Naive B cell (primary cell): ENCODE measurements around the gene GNG8. TPM values are rescaled to one million over a fixed set of nuclear protein-coding genes. Genes with fewer than 3 reads are reported as not detected.
"Not testable (repeated sequence)": the region's sequence is repeated elsewhere in the genome, so short reads cannot be mapped to it uniquely, and the experiment has no call there.

Experiments used
- ATAC-seq, 2 donors: fragments of 150-1000 bp; cut with Tn5 transposase; 2 replicates each; pipeline ENCODE4 v1.10.0; 2021; ENCODE audit warnings: low read depth in 2 of 2, mild to moderate bottlenecking in 2 of 2, moderate library complexity in 2 of 2
- DNase-seq: peaks from one replicate; pipeline ENCODE4 v3.0.0; 2022
- H3K27ac Mint-ChIP-seq, 6 donors: one replicate each; pipeline ENCODE4 v1.8.0; 2020 to 2022; ENCODE audit warnings: mild to moderate bottlenecking in 6 of 6, mixed read lengths in 6 of 6, moderate library complexity in 5 of 6, inconsistent platforms in 2 of 6
- H3K27me3 Mint-ChIP-seq, 3 donors: one replicate each; pipeline ENCODE4 v1.8.0; 2021 to 2022; ENCODE audit warnings: mixed read lengths in 3 of 3, mild to moderate bottlenecking in 1 of 3
- H3K36me3 Mint-ChIP-seq, 2 donors: one replicate each; pipeline ENCODE4 v1.8.0; 2020 to 2022; ENCODE audit warnings: mixed read lengths in 2 of 2, inconsistent platforms in 1 of 2, mild to moderate bottlenecking in 1 of 2
- H3K4me1 Mint-ChIP-seq, 3 donors: one replicate each; pipeline ENCODE4 v1.8.0; 2020 to 2022; ENCODE audit warnings: mixed read lengths in 3 of 3, inconsistent platforms in 1 of 3, mild to moderate bottlenecking in 1 of 3, moderate library complexity in 1 of 3
- H3K4me3 Mint-ChIP-seq, 8 donors: one replicate each; pipeline ENCODE4 v1.8.0; 2020 to 2022; ENCODE audit warnings: mild to moderate bottlenecking in 8 of 8, mixed read lengths in 8 of 8, moderate library complexity in 8 of 8, inconsistent platforms in 2 of 8
- H3K9me3 Mint-ChIP-seq, 7 donors: one replicate each; pipeline ENCODE4 v1.8.0; 2020 to 2022; ENCODE audit warnings: mixed read lengths in 7 of 7, mild to moderate bottlenecking in 5 of 7, inconsistent platforms in 2 of 7, moderate library complexity in 1 of 7
- polyA plus RNA-seq, 6 donors: library from polyadenylated mRNA; unstranded; fragments of 300-500 nt; fragmentation: Illumina TruSeq; gene quantifications; one replicate each; pipeline ENCODE4 v1.2.3, GENCODE V29; 2021; ENCODE audit warnings: low read depth in 6 of 6

Gene GNG8
- polyA plus RNA-seq, 6 donors from 2014 or later, result 14.1 to 16.1 TPM; not detected in 4

DNA sequence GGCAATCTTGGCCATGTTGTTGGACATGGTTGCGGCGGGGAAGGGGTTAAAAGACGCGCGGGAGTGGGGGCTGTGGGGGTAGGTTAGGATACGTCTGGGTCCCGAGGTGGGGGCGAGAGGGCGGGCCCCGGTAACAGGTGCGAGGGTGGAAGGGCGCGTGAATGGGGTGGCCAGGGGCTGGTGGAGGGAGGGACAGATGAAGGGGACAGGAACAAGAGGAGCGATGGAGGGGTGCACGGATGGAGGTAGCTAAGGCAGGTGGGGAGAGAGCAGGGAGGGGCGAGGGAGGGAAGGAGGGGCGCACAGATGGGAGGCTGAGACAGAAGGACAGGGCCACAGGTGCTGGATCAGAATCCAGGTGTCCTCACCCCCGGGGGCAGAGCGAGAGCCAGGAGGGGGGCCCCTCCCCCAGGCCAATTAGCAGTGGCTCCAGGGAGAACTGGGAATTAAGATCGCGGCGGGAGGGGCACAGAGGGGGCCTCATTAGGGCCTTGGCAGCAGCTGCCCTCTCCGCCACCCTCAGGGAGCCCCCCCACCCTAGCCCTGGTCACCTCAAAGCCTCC lies 1.3 kb downstream of the GNG8 start:
- peaks cover 0 to 1% (median 0%) of the 10 kb centered on the region in 7 donors for H3K9me3 Mint-ChIP-seq
- peaks cover 4 to 37% (median 19%) of the 10 kb centered on the region in 3 donors for H3K4me1 Mint-ChIP-seq
- H3K27ac Mint-ChIP-seq, result peak overlapping the region in 5 of 6 donors; percentile 24 to 100 (median 81)
- H3K4me3 Mint-ChIP-seq, result peak overlapping the region in 7 of 8 donors; percentile 32 to 94 (median 73)
- DNase-seq, result peak; percentile 15
- no peaks in the 10 kb centered on the region for H3K27me3 Mint-ChIP-seq
- no peak for ATAC-seq
- H3K36me3 Mint-ChIP-seq, result no peaks in the 10 kb centered on the region

DNA sequence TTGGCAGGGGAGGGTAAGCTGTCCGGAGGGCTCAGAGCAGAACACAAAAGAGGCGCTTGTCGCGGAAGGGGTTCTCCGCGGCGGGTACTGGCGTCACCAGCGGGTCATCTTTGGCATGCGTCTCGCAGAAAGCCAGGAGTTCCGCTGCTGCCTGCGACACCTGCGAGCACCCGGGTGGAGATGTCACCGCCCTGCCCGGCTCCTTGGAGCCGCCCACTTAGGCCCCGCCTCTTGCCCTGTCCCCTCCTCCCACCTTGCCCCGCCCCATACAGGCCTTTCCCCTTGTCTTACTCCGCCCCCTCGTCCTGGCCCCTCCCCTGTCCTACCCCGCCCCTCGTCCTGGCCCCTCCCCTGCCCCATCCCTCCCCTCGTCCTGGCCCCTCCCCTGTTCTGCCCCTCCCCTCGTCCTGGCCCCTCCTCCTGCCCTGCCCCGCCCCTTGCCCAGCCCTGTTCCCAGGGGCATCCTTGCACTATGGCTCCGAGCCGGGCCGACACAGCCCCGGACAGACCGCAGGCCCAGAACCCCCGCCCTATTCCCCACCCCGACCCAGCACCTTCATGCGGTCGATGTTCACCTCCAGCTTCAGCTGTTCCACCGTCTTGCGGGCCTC lies 1.9 kb downstream of the GNG8 start:
- H3K4me1 Mint-ChIP-seq, result peaks cover 6 to 39% (median 20%) of the 10 kb centered on the region in 3 donors
- H3K9me3 Mint-ChIP-seq, result peaks cover 0 to 1% (median 0%) of the 10 kb centered on the region in 7 donors
- H3K27me3 Mint-ChIP-seq, result no peaks in the 10 kb centered on the region

DNA sequence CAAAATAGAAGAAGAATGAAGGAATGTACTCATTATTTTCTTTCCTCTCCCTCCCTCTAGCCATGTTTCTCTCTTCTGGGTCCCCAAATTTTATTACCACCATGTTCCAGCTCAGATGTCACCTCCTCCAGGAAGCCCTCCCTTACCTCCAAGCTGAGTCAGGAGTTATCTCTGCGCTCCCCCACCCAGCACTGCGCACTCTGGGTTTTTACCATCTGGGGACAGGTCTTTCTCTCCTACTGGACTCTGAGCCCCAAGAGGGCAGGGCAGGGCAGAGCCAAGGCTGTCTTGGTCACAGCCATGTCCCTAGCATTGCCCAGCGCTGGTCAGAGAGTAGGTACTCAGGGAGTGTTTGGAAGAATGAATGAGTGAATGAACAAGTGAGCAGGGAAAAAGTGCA lies 2.9 kb downstream of the GNG8 start:
- H3K27me3 Mint-ChIP-seq, result no peaks in the 10 kb centered on the region
- peaks cover 0 to 1% (median 0%) of the 10 kb centered on the region in 7 donors for H3K9me3 Mint-ChIP-seq
- peaks cover 11 to 45% (median 24%) of the 10 kb centered on the region in 3 donors for H3K4me1 Mint-ChIP-seq
- H3K4me3 Mint-ChIP-seq, result peak overlapping the region in 7 of 8 donors; percentile 51 to 94 (median 77)
- peak overlapping the region in 5 of 6 donors; percentile 98 to 100 (median 99) for H3K27ac Mint-ChIP-seq
- ATAC-seq (no peak), DNase-seq (no peak)
- no peaks in the 10 kb centered on the region for H3K36me3 Mint-ChIP-seq

More for the DNA sequence above, 1.9 kb downstream of the GNG8 start:
- ATAC-seq, result peak; percentile 73 to 75
- no peaks in the 10 kb centered on the region for H3K36me3 Mint-ChIP-seq
- H3K4me3 Mint-ChIP-seq, result peak overlapping the region in 7 of 8 donors; percentile 51 to 94 (median 84)
- DNase-seq, result peak; percentile 92
- H3K27ac Mint-ChIP-seq, result peak overlapping the region in 5 of 6 donors; percentile 98 to 100 (median 99)

DNA sequence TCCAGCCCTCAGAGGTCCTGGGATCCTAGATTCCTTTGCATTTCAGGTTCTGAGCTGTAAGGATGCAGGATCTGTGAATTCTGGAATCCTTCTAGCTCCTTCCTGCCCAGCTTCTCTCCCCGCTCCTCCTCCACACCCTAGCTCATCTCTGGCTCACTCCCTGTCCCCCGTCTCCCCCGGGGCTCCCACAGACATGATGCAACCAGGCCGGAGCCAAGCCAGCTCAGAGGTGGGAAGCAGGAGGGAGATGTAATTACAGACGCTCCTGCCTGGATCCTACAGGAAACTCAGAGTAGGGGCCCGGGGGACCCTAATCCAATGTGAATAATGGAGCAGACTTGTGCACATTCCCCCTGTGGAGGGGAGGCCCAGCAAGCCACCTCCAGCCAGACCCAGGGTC lies 4.5 kb downstream of the GNG8 start:
- H3K4me3 Mint-ChIP-seq, result no peak overlapping the region
- ATAC-seq (no peak), DNase-seq (no peak)
- H3K27ac Mint-ChIP-seq, result peak overlapping the region in 4 of 6 donors; percentile 81 to 99 (median 90)
- peaks cover 23 to 49% (median 33%) of the 10 kb centered on the region in 3 donors for H3K4me1 Mint-ChIP-seq
- H3K9me3 Mint-ChIP-seq, result peaks cover 0 to 1% (median 0%) of the 10 kb centered on the region in 7 donors
- no peaks in the 10 kb centered on the region for H3K36me3 Mint-ChIP-seq
- no peaks in the 10 kb centered on the region for H3K27me3 Mint-ChIP-seq

DNA sequence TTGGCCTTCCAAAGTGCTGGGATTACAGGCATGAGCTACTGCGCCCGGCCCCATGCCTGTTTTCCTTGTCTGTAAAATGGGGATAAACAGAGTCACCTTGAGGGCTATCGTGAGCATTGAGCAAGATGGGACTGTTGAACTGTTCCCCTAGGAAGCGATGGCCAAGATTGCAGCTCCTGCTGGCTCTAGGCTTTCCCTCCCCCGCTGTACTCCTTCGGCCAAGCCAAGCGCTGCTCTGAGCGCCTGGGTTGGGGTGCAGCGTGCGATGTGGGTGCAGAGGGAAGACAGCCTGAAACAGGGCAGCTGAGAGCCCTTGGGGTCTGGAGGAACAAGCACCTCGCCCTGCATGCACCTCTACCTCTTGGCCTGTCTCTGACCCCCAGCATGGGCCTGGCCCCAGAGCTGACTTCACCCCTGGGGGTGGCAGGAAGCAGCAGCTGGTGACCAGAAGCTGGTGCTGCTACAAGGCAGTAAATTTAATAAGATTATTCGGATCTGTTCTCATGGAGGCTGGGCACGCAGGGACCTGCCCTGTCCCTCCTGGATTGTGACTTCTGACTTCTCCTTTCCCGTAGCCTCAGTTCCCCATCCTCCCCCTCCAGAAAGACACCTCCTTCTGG lies 5.3 kb downstream of the GNG8 start:
- peaks cover 31 to 54% (median 38%) of the 10 kb centered on the region in 3 donors for H3K4me1 Mint-ChIP-seq
- H3K36me3 Mint-ChIP-seq, result no peaks in the 10 kb centered on the region
- ATAC-seq, result no peak
- peaks cover 0 to 1% (median 0%) of the 10 kb centered on the region in 7 donors for H3K9me3 Mint-ChIP-seq
- peak overlapping the region in 2 of 6 donors; percentile 24 to 93 for H3K27ac Mint-ChIP-seq
- no peak for DNase-seq
- H3K27me3 Mint-ChIP-seq, result no peaks in the 10 kb centered on the region
- H3K4me3 Mint-ChIP-seq, result no peak overlapping the region

DNA sequence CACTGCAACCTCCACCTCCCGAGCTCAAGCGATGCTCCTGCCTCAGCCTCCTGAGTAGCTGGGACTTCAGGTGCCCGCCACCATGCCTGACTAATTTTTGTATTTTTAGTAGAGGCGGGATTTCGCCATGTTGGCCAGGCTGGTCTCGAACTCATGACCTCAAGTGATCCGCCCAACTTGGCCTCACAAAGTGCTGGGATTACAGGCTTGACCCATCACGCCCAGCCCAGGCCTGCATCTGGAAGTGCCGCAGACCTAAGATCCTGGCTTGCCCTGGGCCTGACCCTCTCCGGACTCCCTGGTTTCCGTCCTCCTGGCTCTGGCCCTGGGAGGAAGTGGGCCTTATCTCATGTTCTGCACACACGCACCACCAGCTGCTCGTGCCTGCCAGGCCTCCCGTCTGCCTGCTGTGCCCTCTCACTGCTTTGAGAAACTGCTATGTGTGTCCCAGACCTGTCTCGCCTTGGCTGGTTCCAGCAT lies 6.4 kb downstream of the GNG8 start:
- no peak overlapping the region for H3K4me3 Mint-ChIP-seq
- H3K9me3 Mint-ChIP-seq, result peaks cover 0 to 1% (median 0%) of the 10 kb centered on the region in 7 donors
- H3K27ac Mint-ChIP-seq, result peak overlapping the region in 4 of 6 donors; percentile 73 to 96 (median 90)
- DNase-seq (no peak), ATAC-seq (no peak)
- H3K4me1 Mint-ChIP-seq, result peaks cover 42 to 56% (median 49%) of the 10 kb centered on the region in 3 donors
- H3K27me3 Mint-ChIP-seq, result no peaks in the 10 kb centered on the region
- no peaks in the 10 kb centered on the region for H3K36me3 Mint-ChIP-seq

DNA sequence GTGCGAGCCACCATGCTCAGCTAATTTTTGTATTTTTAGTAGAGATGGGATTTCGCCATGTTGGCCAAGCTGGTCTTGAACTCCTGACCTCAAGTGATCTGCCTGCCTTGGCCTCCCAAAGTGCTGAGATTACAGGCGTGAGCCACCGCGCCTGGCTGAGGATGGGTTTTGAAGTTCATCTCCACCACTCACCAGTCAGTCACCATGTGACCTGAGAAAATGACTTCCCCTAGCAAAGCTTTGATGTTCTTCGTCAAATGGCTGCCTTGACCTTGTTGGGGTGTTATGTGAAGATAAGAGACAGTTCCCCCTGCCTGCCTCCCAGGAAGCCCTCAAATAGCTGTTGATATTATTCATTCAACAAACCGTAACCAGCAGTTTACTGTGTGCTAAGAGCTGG lies 7.0 kb downstream of the GNG8 start:
- not testable (repeated sequence) for H3K27me3 Mint-ChIP-seq, ATAC-seq, H3K36me3 Mint-ChIP-seq, DNase-seq, H3K9me3 Mint-ChIP-seq
- peak overlapping the region in 1 of 8 donors; percentile 37 for H3K4me3 Mint-ChIP-seq
- H3K4me1 Mint-ChIP-seq, result peaks cover 48 to 55% (median 55%) of the 10 kb centered on the region in 3 donors
- peak overlapping the region; percentile 47 to 92 (median 66) for H3K27ac Mint-ChIP-seq

DNA sequence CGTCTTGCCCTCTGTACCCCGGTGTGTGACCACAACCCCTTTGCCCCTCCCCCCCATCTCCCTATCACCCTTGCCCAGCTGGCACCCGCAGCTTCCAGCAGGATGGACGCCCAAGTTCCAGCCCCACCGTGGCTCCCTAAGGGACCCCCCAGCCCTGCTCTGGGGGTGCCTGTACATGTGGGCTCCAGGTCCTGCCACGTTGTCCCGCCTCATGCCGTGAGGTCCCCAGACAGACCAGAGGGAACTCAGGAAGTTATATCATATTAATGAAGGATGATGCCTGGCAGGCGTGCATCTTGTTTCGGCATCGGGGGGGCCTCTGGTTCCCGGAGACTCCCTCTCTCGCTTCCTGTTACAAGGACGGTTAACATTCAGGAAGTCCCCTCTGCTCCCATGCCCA lies 9.6 kb downstream of the GNG8 start:
- Mint-ChIP-seq H3K4me3 (peak overlapping the region in 4 of 8 donors; percentile 15 to 52 (median 22)), H3K4me1 (peaks cover 55 to 60% (median 56%) of the 10 kb centered on the region in 3 donors), H3K27me3 (no peaks in the 10 kb centered on the region)

DNA sequence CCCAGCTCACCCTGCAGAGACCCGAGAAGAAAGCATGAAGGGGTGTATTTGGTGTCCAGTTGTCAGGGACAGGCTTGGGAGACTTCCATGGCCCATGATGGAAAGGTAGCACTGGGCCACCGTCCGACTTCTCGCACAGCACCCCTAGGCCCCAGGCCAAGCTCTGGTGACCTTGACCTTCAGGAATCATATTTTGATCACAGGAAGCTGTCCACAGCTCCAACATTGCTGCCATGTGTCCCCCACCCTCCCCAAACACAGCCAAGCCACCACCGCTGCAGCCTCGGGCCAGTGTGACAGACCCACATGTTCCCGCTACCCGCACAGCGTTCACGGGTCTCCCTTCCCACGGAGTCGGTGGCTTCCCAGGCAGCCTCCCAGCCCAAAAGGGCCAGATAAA lies 10.3 kb downstream of the GNG8 start:
- Mint-ChIP-seq H3K9me3 (peaks cover 0 to 1% (median 0%) of the 10 kb centered on the region in 7 donors), H3K36me3 (no peaks in the 10 kb centered on the region), H3K27me3 (no peaks in the 10 kb centered on the region), H3K27ac (peak overlapping the region; percentile 37 to 90 (median 72)), H3K4me3 (peak overlapping the region in 2 of 8 donors; percentile 6 to 63), H3K4me1 (peaks cover 53 to 66% (median 63%) of the 10 kb centered on the region in 3 donors)
- DNase-seq, result no peak
- no peak for ATAC-seq

More for the DNA sequence above, 9.6 kb downstream of the GNG8 start:
- ATAC-seq (no peak), DNase-seq (no peak)
- no peaks in the 10 kb centered on the region for H3K36me3 Mint-ChIP-seq
- peak overlapping the region in 5 of 6 donors; percentile 41 to 96 (median 81) for H3K27ac Mint-ChIP-seq
- peaks cover 0 to 1% (median 0%) of the 10 kb centered on the region in 7 donors for H3K9me3 Mint-ChIP-seq

DNA sequence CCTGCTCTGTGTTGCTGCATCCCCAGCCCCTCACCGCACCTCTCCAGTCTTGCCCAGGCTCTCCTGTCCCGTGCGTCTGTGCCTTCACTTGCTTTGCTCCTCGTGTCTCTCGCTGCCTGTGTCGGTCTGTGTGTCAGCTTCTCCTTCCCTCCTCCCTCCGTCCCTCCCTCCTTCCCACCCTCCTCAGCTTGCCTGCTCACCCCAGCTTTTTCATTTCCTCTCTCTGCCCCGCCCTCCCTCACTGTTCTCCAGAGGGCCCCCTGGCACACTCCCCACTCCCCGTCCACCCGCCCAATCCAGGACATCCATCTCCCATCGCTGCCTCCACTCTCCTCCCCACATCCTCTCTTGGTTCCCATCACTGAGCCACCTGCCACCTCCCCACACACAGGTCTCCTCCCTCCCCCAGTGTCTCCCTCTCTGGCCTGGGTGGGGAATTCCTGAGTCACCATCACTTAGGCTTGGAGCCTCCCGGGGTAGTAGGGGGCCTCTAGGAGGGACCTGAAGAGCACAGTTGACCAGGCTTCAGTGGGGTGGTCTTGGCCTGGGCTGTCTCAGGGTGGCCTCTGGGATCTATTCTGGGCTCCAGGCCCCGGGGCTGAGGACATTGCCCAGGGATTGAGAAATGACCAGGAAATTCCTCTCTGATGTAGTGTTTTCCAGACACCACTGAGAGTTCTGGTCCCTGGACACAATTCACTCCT lies 10.9 kb downstream of the GNG8 start, which contains the start of gene PTGIR:
PTGIR (minus strand) TSS at position 132 of the 704 bp plus-strand sequence. CDS start 864 bp downstream, outside the sequence.
- Mint-ChIP-seq H3K27ac (peak within 1 kb of the TSS; percentile 87 to 97 (median 94)), H3K4me3 (peak within 1 kb of the TSS; percentile 4 to 89 (median 63)), H3K36me3 (no peaks in the 10 kb centered on the region), H3K27me3 (no peaks in the 10 kb centered on the region), H3K4me1 (peaks cover 57 to 72% (median 70%) of the 10 kb centered on the region in 3 donors), H3K9me3 (peaks cover 0 to 1% (median 0%) of the 10 kb centered on the region in 7 donors)
- DNase-seq, result no peak
- ATAC-seq, result peak; percentile 53 to 56

DNA sequence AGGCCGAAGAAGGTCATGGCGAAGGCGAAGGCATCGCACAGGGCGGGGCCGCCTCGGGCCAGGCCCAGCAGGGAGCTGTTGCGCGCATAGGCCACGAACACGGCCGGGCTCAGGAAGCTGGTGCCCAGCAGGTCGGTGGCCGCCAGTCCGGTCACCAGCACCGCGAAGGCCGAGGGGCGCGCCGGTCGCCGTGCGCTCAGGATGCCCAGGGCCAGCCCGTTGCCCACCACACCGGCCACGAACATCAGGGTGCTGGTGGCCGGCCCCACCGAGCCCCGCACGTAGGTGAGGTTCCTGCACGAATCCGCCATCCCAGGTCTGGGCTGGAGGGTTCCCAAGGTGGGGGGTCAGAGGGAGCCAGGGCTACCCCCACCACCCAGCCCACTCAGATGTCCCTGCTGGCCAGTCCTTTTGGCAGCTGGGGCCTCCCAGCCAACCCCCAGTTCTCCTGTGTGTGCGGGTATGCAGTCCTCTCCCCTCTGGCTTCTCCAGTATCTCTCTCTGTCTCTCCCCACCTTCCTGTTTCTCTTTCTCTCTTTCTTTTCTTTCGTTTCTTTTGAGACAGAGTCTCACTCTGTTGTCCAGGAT lies 12.0 kb downstream of the GNG8 start:
- H3K27ac Mint-ChIP-seq, result peak overlapping the region in 4 of 6 donors; percentile 21 to 95 (median 92)
- peaks cover 62 to 76% (median 72%) of the 10 kb centered on the region in 3 donors for H3K4me1 Mint-ChIP-seq
- ATAC-seq (no peak), DNase-seq (no peak)
- H3K36me3 Mint-ChIP-seq, result no peaks in the 10 kb centered on the region
- H3K9me3 Mint-ChIP-seq, result no peaks in the 10 kb centered on the region
- H3K27me3 Mint-ChIP-seq, result no peaks in the 10 kb centered on the region
- peak overlapping the region in 7 of 8 donors; percentile 4 to 89 (median 62) for H3K4me3 Mint-ChIP-seq

DNA sequence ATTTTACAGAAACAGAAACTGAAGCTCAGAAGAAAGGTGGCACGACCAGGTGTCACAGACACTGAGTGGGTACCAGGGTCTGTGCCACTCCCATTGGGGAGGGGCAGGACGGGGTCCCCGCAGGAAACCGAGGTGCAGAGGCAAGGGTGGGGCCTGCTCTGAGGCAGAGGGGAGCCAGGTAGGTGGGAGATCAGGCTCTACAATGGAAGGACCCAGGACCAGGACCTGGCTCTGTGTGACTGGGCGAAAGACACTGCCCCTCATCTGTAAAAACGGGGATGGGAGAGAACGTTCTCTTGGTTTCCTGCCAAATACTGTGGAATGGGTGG lies 13.9 kb downstream of the GNG8 start:
- Mint-ChIP-seq H3K4me3 (peak overlapping the region in 7 of 8 donors; percentile 6 to 82 (median 71)), H3K9me3 (no peaks in the 10 kb centered on the region), H3K27me3 (no peaks in the 10 kb centered on the region), H3K36me3 (no peaks in the 10 kb centered on the region), H3K4me1 (peaks cover 63 to 87% (median 78%) of the 10 kb centered on the region in 3 donors), H3K27ac (peak overlapping the region; percentile 67 to 100 (median 93))
- no peak for ATAC-seq
- no peak for DNase-seq
